AG09319 (cell line): ENCODE measurements around the gene PAMR1.

ENCODE experiments used
- DNase-seq: peaks from one replicate; pipeline ENCODE4 v3.0.0-alpha.2; 2010; ENCODE audit warnings: low read depth; ENCODE audit errors: extremely low read depth
- TF ChIP-seq, protein P1 (sequence below): IDR thresholded peaks from 2 replicates; pipeline ENCODE4 v1.5.1; 2011; ENCODE audit warnings: low read depth, mild to moderate bottlenecking, inconsistent platforms, low read length, moderate library complexity

The PAMR1 gene

DNA sequence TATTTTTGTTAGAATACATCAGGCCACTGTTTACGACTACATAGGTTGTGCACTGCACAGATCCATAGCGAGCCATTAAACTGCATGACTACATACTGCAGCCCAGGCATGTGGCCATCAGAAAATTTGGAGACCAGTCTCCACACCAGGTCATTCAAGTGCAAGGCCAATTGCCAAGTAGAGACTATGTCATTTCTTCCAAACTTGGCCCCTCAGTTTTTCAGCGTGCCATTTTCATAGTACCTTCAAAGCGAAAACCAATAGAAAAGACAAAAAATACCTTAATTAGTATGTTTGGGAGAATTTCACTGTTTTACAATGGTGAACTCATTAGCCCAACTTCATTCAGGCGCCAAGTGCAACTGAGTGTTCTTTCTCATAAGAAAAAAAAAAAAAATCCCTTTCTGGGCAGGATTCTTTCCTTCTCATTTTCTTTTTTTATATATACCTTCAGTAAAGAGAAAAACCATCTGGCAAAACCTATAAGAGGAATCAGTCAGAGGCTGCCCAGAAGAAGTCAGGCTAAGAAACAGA is 30.4 kb downstream of the PAMR1 start:
- no peak for DNase-seq
- TF ChIP-seq, protein P1, sequence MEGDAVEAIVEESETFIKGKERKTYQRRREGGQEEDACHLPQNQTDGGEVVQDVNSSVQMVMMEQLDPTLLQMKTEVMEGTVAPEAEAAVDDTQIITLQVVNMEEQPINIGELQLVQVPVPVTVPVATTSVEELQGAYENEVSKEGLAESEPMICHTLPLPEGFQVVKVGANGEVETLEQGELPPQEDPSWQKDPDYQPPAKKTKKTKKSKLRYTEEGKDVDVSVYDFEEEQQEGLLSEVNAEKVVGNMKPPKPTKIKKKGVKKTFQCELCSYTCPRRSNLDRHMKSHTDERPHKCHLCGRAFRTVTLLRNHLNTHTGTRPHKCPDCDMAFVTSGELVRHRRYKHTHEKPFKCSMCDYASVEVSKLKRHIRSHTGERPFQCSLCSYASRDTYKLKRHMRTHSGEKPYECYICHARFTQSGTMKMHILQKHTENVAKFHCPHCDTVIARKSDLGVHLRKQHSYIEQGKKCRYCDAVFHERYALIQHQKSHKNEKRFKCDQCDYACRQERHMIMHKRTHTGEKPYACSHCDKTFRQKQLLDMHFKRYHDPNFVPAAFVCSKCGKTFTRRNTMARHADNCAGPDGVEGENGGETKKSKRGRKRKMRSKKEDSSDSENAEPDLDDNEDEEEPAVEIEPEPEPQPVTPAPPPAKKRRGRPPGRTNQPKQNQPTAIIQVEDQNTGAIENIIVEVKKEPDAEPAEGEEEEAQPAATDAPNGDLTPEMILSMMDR = no peak

DNA sequence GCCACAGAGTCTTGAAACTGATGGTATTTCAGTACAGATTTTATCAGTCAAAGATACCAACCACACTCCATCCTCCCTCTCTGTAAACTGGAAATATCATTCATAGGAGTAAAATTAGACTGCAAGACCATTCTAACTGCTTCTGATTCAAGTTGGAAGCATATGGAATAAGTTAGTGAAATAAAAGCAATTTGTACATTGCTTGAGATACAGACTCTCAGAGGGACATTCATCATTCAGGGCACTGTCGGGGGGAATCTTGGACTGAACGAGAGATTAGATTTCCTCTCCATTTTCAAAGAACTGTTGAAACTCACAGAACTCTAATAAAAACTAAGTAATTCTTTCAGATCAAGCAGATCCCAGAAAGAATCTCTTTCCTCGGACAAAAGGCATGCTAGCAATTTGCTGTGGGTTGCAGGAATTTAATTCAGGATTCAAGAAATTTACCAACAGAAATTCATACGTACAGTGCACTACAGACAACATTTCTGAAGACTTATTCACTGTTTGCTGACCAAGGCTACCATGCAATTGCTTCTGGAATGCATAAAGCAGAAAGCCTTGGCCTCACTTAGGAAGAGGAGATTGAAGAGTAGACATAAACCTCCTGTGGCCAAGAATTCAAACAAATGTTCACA is 34.1 kb downstream of the PAMR1 start:
- TF ChIP-seq, protein P1 = no peak
- DNase-seq = peak; percentile 72

DNA sequence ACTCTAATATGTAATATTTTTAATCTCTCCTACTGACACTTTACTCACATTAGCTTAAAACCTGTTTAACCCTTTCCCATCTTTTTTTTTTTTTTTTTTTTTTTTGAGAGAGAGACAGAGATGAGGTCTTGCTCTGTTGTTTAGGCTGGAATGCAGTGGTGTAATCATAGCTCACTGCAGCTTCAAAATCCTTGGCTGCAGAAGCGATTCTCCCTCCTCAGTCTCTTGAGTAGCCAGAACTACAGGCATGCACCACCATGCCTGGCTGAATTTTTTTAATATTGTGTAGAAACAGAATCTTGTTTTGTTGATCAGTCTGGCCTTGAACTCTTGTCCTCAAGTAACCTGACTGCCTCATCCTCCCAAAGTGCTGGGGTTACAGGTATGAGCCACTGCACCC is 37.3 kb downstream of the PAMR1 start:
- no peak for DNase-seq
- TF ChIP-seq, protein P1 = no peak

DNA sequence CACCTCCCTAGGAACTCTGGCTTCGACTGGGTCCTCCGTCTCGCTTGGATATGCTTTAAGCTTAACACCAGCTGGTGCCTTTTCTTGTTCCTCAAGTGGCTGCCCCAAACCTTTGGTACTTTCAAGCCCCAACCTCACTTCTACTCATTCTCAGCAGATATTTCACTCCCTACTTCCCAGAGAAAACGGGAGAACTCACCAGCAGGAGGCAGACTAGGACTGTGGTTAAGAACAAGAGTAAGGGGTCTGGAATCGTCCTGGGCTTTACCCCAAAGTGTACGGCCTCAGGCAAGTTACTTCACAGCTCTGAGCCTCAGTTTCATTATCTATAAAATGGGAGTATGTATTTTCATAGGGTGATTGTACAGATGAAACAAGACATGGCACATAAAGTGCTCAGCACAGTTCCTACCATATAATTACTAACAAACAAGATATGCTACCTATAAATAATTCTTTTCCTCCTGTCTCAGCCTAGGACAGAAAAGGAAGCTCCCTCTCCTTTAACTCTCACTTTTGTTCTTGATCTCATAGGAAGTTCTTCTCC is 37.8 kb downstream of the PAMR1 start:
- no peak for DNase-seq
- TF ChIP-seq, protein P1 = peak; percentile 59

DNA sequence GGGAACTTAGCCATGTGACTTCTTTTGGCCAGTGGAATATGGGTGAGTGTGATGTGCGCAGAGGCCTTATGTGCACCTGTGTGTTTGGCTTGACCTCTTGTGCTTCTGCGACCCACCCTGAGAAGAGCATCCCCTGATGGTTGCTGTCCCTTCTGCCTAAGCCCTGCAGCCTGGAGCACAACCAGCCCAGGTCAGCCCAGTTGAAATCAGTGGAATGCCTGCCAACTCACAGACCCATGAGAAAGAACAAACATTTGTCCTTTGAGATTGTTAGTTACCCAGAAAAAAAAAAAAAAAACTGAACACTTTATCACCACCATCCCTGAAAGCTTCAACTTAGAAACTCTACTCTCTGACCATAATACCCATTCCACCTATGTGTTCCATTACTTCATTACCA is 38.5 kb downstream of the PAMR1 start:
- no peak for DNase-seq
- TF ChIP-seq, protein P1 = no peak

DNA sequence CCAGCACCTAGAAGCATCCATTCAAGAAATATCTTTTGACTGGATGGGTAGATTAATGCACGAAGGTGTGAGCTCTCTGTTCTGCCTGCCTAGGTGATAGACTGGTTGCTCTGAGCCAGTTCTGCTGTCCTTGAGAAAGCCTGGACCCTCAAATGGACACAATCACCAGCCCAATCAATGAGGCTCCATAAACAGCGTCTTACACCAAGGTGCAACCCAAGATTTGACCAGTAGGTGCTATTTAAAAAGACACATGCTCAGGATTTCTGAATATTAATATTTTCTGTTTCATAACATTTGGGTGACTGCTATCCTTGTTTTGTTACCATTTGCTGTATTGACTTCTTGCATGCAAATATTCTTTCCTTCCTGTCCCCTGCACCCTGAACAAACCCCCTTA is 39.0 kb downstream of the PAMR1 start:
- DNase-seq = no peak
- TF ChIP-seq, protein P1 = no peak

DNA sequence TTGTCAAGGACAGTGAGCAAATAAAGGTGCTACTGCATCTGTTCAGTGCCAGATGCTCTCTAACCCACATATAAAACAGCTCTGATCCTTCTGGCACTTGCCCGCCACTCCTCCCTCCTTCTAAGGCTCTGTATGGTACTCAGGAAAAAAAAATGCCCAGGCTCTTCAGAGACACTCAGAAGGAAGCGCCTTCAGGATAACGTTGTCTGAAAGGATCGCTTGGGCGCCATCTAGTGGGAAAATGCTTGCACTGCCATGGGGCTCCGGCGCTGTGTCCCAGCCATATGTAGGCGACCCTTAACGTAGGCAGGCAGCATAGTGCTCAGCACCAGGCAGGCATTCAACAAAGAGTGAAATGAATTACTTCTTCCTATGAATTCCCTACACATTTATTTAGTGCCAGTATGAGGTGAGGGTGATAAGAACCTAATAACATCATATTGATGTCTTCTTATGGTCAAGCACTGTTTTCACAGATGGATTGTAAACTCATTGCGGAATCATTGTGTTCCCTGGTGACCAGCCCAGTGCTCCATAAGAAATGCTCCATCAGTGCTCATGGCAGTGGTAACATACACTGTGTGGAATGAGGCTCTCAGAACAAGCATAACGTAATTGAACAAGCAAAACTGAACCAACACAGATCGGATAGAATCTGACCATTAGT is 39.6 kb downstream of the PAMR1 start:
- TF ChIP-seq, protein P1 = peak; percentile 91
- DNase-seq = no peak
